Islet precursor cell (in vitro differentiated cells): ENCODE data around the gene DIAPH2.

Source experiments
- DNase-seq: peaks from one replicate; pipeline ENCODE4 v3.0.0-alpha.2; 2018

DIAPH2 gene

GRCh38 chrX:97065066-97065465 is 380.4 kb downstream of the DIAPH2 start:
- DNase-seq = no peak

GRCh38 chrX:97065973-97066372 is 381.3 kb downstream of the DIAPH2 start:
- no peak for DNase-seq

- DNase-seq = no peak
Observed at GRCh38 chrX:97066381-97066780, 381.7 kb downstream of the DIAPH2 start.

GRCh38 chrX:97070346-97070745 is 385.7 kb downstream of the DIAPH2 start:
- no peak for DNase-seq

- no peak for DNase-seq
Observed at GRCh38 chrX:97074400-97074799, 389.8 kb downstream of the DIAPH2 start.

GRCh38 chrX:97089116-97089515 is 404.5 kb downstream of the DIAPH2 start:
- peak; percentile 57 for DNase-seq

GRCh38 chrX:97096385-97096784 is 411.7 kb downstream of the DIAPH2 start:
- DNase-seq = no peak

- no peak for DNase-seq
Observed at GRCh38 chrX:97102938-97103337, 418.3 kb downstream of the DIAPH2 start.

GRCh38 chrX:97109730-97110129 is 425.1 kb downstream of the DIAPH2 start:
- DNase-seq = no peak

GRCh38 chrX:97117572-97117971 is 432.9 kb downstream of the DIAPH2 start:
- DNase-seq = no peak

GRCh38 chrX:97119474-97120109 is 434.9 kb downstream of the DIAPH2 start:
- DNase-seq = peak; percentile 81

- DNase-seq = no peak
Observed at GRCh38 chrX:97123001-97123400, 438.4 kb downstream of the DIAPH2 start.

GRCh38 chrX:97126020-97126419 is 441.4 kb downstream of the DIAPH2 start:
- DNase-seq = no peak

- no peak for DNase-seq
Observed at GRCh38 chrX:97132664-97133415, 448.2 kb downstream of the DIAPH2 start.

- DNase-seq = no peak
Observed at GRCh38 chrX:97145934-97146333, 461.3 kb downstream of the DIAPH2 start.

- no peak for DNase-seq
Observed at GRCh38 chrX:97155816-97156215, 471.2 kb downstream of the DIAPH2 start.

GRCh38 chrX:97158269-97158668 is 473.6 kb downstream of the DIAPH2 start:
- DNase-seq = no peak

- DNase-seq = peak; percentile 76
Observed at GRCh38 chrX:97159916-97160800, 475.5 kb downstream of the DIAPH2 start.

- no peak for DNase-seq
Observed at GRCh38 chrX:97167333-97167732, 482.7 kb downstream of the DIAPH2 start.

- DNase-seq = no peak
Observed at GRCh38 chrX:97168646-97169045, 484.0 kb downstream of the DIAPH2 start.

- no peak for DNase-seq
Observed at GRCh38 chrX:97175147-97175546, 490.5 kb downstream of the DIAPH2 start.

GRCh38 chrX:97189668-97190067 is 505.0 kb downstream of the DIAPH2 start:
- peak; percentile 87 for DNase-seq

GRCh38 chrX:97199501-97199900 is 514.9 kb downstream of the DIAPH2 start:
- DNase-seq = no peak

- DNase-seq = peak; percentile 66
Observed at GRCh38 chrX:97200454-97200853, 515.8 kb downstream of the DIAPH2 start.
